ENCODE data around the gene RAP1GAP2.

Gene RAP1GAP2

DNA sequence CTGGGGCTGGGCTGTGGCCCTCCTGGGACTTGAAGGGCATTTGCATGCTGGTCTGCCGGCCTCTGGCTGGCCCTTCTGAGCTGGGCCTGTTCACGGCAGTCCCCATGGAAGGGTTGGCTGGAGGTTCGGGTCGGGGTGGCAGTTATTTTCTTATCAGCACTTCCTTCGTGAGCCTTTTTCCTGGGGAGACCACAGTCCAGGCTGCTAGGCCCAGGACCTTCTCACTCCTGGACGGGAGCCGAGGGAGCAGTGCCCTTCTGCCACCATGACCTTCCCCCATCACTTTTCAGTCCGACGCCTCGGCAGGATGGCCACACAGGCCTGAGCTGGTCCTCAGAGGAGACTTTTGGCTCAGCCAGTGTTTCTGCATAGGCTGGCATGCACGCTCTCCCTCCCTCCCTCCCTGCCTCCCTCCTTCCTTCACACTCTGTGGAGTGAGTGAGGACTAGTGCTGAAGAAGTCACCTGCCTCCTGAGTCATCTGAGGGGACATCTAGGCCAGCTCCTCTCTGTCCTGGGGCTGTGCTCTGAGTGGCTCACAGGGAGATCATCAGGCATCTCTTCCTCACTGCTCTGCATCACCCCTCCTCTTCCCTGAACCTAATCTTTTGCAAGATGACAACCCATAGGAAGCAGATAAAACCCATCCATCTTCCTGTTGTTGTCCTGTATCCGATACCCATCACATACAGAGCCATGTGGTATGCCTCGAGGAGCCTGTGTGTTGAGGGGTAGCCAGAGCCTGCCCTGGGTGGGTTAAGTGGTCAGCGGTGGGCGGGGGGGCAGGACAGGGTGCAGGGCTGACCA lies 109.7 kb downstream of the RAP1GAP2 start:
- Histone ChIP-seq H3K36me3 (replicated peaks) (no peaks in the 10 kb centered on the region), H3K4me3 (ENCODE audit: low read depth, low read length) (no peak overlapping the region), H3K27me3 (replicated peaks) (no peaks in the 10 kb centered on the region), H3K27ac (no peak overlapping the region)
- no peak for DNase-seq
- in situ Hi-C loops (cut with HindIII; ENCODE audit: low pct_ligation_motif_present, low sequenced_read_pairs) = no loop called here
- TF ChIP-seq, protein P1, sequence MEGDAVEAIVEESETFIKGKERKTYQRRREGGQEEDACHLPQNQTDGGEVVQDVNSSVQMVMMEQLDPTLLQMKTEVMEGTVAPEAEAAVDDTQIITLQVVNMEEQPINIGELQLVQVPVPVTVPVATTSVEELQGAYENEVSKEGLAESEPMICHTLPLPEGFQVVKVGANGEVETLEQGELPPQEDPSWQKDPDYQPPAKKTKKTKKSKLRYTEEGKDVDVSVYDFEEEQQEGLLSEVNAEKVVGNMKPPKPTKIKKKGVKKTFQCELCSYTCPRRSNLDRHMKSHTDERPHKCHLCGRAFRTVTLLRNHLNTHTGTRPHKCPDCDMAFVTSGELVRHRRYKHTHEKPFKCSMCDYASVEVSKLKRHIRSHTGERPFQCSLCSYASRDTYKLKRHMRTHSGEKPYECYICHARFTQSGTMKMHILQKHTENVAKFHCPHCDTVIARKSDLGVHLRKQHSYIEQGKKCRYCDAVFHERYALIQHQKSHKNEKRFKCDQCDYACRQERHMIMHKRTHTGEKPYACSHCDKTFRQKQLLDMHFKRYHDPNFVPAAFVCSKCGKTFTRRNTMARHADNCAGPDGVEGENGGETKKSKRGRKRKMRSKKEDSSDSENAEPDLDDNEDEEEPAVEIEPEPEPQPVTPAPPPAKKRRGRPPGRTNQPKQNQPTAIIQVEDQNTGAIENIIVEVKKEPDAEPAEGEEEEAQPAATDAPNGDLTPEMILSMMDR (IDR thresholded peaks at IDR 0.05; ENCODE audit: low read depth, low read length, missing control alignments) = no peak

- no peaks in the 10 kb centered on the region for H3K27me3 ChIP-seq (replicated peaks)
- no peak overlapping the region for H3K27ac ChIP-seq
- in situ Hi-C loops (cut with HindIII; ENCODE audit: low pct_ligation_motif_present, low sequenced_read_pairs) = no loop called here
- no peak for DNase-seq
- no peak overlapping the region for H3K4me3 ChIP-seq (ENCODE audit: low read depth, low read length)
- H3K36me3 ChIP-seq (replicated peaks) = no peaks in the 10 kb centered on the region
- TF ChIP-seq, protein P1 (IDR thresholded peaks at IDR 0.05; ENCODE audit: low read depth, low read length, missing control alignments) = no peak
Observed at GRCh38 chr17:2906901-2907300, 110.7 kb downstream of the RAP1GAP2 start.

DNA sequence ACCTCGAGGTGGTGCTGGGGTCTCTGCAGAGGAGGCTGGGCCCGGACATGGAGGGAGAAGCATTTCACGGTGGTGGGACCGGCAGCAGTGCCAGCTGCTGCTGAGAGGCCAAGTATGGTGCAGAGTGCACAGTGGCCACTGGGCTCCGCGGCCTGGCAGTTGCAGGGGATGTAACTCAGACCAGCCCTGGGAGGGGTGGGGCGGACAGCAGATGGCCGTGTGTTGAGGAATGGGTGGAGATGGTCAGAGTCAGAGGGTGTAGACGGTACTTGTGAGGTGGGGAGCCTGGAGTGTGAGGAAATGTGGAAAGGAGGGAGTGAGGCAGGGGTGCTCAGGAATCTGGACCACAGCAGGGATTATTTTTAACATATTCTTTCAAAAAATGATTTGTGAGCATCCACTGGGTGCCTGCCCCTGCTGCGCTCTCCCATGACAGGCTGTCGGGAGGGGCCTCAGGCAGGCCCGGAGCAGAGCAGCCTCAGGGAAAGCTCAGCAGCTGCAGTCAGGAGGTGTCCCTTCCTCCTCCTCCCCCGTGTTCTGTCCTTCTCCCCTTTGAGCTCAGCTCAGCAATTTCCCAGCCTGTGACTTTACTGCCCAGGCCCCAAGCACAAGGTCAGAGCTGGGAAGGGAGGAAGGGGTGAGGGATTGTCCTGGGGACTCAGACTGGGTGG lies 113.1 kb downstream of the RAP1GAP2 start:
- H3K27me3 ChIP-seq (replicated peaks) = no peaks in the 10 kb centered on the region
- DNase-seq = no peak
- TF ChIP-seq, protein P1 (IDR thresholded peaks at IDR 0.05; ENCODE audit: low read depth, low read length, missing control alignments) = no peak
- H3K36me3 ChIP-seq (replicated peaks) = no peaks in the 10 kb centered on the region
- H3K4me3 ChIP-seq (ENCODE audit: low read depth, low read length) = no peak overlapping the region
- in situ Hi-C loops (cut with HindIII; ENCODE audit: low pct_ligation_motif_present, low sequenced_read_pairs) = no loop called here
- H3K27ac ChIP-seq = no peak overlapping the region

GRCh38 chr17:2909846-2910234 lies 113.6 kb downstream of the RAP1GAP2 start:
- Histone ChIP-seq H3K27ac (no peak overlapping the region), H3K27me3 (replicated peaks) (no peaks in the 10 kb centered on the region), H3K4me3 (ENCODE audit: low read depth, low read length) (no peak overlapping the region), H3K36me3 (replicated peaks) (no peaks in the 10 kb centered on the region)
- in situ Hi-C loops (cut with HindIII; ENCODE audit: low pct_ligation_motif_present, low sequenced_read_pairs) = no loop called here
- TF ChIP-seq, protein P1 (IDR thresholded peaks at IDR 0.05; ENCODE audit: low read depth, low read length, missing control alignments) = no peak
- DNase-seq = no peak

GRCh38 chr17:2911035-2911754 lies 115.0 kb downstream of the RAP1GAP2 start:
- DNase-seq = no peak
- Histone ChIP-seq H3K4me3 (ENCODE audit: low read depth, low read length) (no peak overlapping the region), H3K27me3 (replicated peaks) (no peaks in the 10 kb centered on the region), H3K27ac (no peak overlapping the region), H3K36me3 (replicated peaks) (no peaks in the 10 kb centered on the region)
- TF ChIP-seq, protein P1 (IDR thresholded peaks at IDR 0.05; ENCODE audit: low read depth, low read length, missing control alignments) = no peak
- in situ Hi-C loops (cut with HindIII; ENCODE audit: low pct_ligation_motif_present, low sequenced_read_pairs) = no loop called here
